Activated naive CD4-positive, alpha-beta T cell treated with anti-CD3 and anti-CD28 coated beads, Interleukin-2, amount 50 U/mL, for 72 hours (primary cell): ENCODE results near the gene YOD1. TPM values are rescaled to one million over a fixed set of nuclear protein-coding genes. Genes with fewer than 3 reads are reported as not detected.

ENCODE experiments used
- ATAC-seq, 2 donors: fragments of 150-1000 bp; cut with Tn5 transposase; 2 replicates each; pipeline ENCODE4 v1.10.0; 2021; ENCODE audit warnings: mild to moderate bottlenecking in 2 of 2, moderate library complexity in 2 of 2
- DNase-seq, 2 donors: peaks; one replicate each; pipeline ENCODE4 v3.0.0; 2021 to 2022; ENCODE audit warnings: low spot score in 2 of 2
- H3K27ac Mint-ChIP-seq, 2 donors: one replicate each; pipeline ENCODE4 v1.8.0; 2022; ENCODE audit warnings: mild to moderate bottlenecking in 2 of 2, mixed read lengths in 2 of 2
- H3K36me3 Mint-ChIP-seq, 2 donors: one replicate each; pipeline ENCODE4 v1.8.0; 2022; ENCODE audit warnings: mixed read lengths in 2 of 2
- H3K9me3 Mint-ChIP-seq, 2 donors: one replicate each; pipeline ENCODE4 v1.8.0; 2022; ENCODE audit warnings: mixed read lengths in 2 of 2
- total RNA-seq, 2 donors: library from RNA; stranded (reverse); gene quantifications; one replicate each; pipeline ENCODE4 v1.2.3, GENCODE V29; 2022

Gene YOD1
- total RNA-seq, 2 donors from 2014 or later, result 6.6 to 23.4 TPM

- H3K9me3 Mint-ChIP-seq, result no peaks in the 10 kb centered on the region
- ATAC-seq, result no peak
Measured at GRCh38 chr1:207010726-207011125, 40.3 kb downstream of the YOD1 start.

DNA sequence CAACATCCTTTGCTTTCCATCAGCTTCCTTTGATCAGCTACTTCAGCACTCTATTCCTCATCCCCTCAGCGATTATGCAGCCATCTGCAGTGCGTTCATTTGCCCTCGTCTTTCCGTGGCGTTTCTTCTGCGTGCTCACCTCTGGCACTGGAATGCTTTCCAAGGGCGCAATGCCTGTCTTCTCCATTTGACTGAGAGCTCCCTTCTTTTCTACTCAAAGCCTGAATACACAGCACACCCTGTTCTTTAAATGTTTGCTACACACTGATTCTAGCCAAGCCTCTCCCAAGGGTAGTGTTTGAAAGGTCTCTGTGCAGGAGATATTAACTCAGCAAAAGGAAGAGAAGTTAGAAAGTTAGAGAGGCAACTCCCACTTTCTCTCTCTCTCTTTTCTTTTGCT, 41.1 kb downstream of the YOD1 start:
- H3K27ac Mint-ChIP-seq, result no peak overlapping the region
- no peaks in the 10 kb centered on the region for H3K36me3 Mint-ChIP-seq
- ATAC-seq, result no peak
- no peaks in the 10 kb centered on the region for H3K9me3 Mint-ChIP-seq
- no peak for DNase-seq

More at GRCh38 chr1:207010726-207011125, 40.3 kb downstream of the YOD1 start:
- Mint-ChIP-seq H3K36me3 (no peaks in the 10 kb centered on the region), H3K27ac (no peak overlapping the region)
- DNase-seq, result no peak

GRCh38 chr1:207009182-207009850, 41.7 kb downstream of the YOD1 start:
- no peak for DNase-seq
- Mint-ChIP-seq H3K36me3 (no peaks in the 10 kb centered on the region), H3K27ac (no peak overlapping the region), H3K9me3 (no peaks in the 10 kb centered on the region)
- no peak for ATAC-seq

- H3K36me3 Mint-ChIP-seq, result no peaks in the 10 kb centered on the region
- no peak for ATAC-seq
- H3K9me3 Mint-ChIP-seq, result no peaks in the 10 kb centered on the region
- DNase-seq, result no peak
- H3K27ac Mint-ChIP-seq, result no peak overlapping the region
Measured at GRCh38 chr1:207007352-207008033, 43.5 kb downstream of the YOD1 start.

- Mint-ChIP-seq H3K27ac (no peak overlapping the region), H3K9me3 (no peaks in the 10 kb centered on the region), H3K36me3 (no peaks in the 10 kb centered on the region)
- no peak for ATAC-seq
- DNase-seq, result no peak
Measured at GRCh38 chr1:207006914-207007313, 44.1 kb downstream of the YOD1 start.

DNA sequence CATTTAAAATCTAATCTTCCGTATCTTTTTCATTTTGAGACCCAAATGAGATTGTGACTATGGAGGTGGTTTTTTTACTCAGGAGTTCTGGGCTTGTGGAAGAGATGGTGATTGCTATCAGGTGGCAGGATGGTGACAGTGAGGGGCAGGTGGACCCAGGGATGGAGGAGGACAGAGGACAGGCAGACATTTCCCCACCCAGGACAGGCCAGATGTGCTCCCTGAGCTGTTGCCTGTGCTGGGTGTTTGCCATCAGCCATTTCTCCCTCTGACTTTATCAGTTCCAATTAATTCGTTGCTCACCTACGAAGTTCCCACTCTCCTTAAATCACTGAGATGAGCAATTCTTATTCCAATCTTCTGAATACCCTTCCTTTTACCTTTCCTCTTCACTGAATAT, 44.9 kb downstream of the YOD1 start:
- ATAC-seq (no peak), DNase-seq (no peak)
- H3K27ac Mint-ChIP-seq, result no peak overlapping the region
- H3K9me3 Mint-ChIP-seq, result no peaks in the 10 kb centered on the region
- H3K36me3 Mint-ChIP-seq, result no peaks in the 10 kb centered on the region

GRCh38 chr1:207004931-207005830, 45.8 kb downstream of the YOD1 start:
- no peaks in the 10 kb centered on the region for H3K9me3 Mint-ChIP-seq
- DNase-seq (peak in 1 of 2 donors; percentile 42), ATAC-seq (peak; percentile 60 to 61)
- no peaks in the 10 kb centered on the region for H3K36me3 Mint-ChIP-seq
- H3K27ac Mint-ChIP-seq, result no peak overlapping the region

DNA sequence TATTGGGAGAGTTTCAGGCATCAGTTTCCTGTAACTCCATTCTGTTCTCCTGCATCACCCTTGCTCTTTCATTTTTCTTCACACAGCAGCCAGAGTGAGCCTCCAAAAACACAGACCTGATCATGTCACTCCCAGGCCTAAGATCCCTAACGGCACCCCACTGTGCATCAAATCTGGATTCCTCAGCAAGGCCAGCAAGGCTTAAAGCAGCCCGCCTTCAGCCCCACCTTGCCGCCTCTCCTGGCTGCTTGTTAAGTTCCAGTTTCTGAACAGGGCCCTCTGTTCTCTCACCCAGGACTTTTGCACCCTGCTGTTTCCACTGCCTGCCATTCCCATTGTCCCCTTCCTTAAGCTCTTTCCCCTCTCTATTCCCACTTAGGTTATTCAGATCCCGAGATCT, 47.8 kb downstream of the YOD1 start:
- DNase-seq (no peak), ATAC-seq (no peak)
- Mint-ChIP-seq H3K36me3 (no peaks in the 10 kb centered on the region), H3K9me3 (no peaks in the 10 kb centered on the region), H3K27ac (no peak overlapping the region)

DNA sequence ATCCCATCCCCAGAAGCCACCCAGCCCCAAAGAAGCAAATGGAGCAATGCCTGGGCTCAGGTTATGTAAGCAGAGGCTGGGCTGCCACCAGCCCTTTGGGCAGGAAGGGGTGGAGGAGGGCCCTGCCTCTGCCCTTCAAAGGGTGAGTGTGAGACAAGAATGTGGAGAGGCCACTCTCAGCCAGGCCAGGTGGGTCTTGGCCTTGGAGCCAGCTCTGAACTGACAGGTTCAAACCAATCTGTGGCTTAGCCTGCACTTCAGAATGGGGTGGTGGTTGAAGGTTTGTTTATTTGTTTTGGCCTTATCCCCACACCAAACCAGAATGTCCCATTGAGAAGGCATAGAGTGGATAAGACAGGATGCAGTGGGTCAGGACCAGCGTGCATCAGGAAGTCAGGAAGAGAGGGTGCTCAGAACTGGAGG, 48.3 kb downstream of the YOD1 start:
- H3K27ac Mint-ChIP-seq, result no peak overlapping the region
- no peaks in the 10 kb centered on the region for H3K9me3 Mint-ChIP-seq
- ATAC-seq (no peak), DNase-seq (no peak)
- H3K36me3 Mint-ChIP-seq, result no peaks in the 10 kb centered on the region

DNA sequence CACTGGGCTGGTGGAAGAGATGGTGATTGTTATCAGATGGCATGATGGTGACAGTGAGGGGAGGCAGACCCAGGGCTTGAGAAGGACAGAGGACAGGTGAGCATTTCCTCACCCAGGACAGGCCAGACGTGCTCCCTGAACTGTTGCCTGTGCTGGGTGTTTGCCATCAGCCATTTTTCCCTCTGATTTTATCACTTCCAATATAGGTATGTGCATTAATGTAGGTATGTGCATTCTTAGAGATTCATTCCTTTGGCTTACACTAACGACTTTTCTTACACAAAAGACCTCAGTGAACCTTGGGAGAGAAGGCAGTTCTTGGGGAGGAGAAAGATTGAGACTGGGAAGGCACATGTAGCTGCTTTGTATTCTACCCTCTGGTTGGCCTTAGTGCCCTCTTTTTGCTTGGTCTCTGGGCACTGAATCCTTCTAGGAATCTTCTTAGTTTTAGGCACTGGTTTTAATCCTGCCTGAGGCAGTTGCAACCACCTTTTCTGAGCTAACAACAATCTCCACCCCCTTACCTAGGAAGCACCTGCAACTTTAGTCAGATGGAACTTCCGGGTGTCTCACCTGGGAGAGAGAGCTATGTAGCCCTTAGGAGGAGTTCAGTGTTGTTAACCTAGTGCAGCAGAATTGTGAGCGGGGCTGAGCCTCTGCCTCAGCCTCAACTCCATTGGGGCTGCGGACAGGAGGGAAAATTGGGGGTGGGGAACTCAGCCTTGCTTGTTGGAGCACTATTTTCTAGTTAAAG, 49.3 kb downstream of the YOD1 start:
- ATAC-seq (no peak), DNase-seq (no peak)
- H3K27ac Mint-ChIP-seq, result no peak overlapping the region
- H3K9me3 Mint-ChIP-seq, result no peaks in the 10 kb centered on the region
- no peaks in the 10 kb centered on the region for H3K36me3 Mint-ChIP-seq

DNA sequence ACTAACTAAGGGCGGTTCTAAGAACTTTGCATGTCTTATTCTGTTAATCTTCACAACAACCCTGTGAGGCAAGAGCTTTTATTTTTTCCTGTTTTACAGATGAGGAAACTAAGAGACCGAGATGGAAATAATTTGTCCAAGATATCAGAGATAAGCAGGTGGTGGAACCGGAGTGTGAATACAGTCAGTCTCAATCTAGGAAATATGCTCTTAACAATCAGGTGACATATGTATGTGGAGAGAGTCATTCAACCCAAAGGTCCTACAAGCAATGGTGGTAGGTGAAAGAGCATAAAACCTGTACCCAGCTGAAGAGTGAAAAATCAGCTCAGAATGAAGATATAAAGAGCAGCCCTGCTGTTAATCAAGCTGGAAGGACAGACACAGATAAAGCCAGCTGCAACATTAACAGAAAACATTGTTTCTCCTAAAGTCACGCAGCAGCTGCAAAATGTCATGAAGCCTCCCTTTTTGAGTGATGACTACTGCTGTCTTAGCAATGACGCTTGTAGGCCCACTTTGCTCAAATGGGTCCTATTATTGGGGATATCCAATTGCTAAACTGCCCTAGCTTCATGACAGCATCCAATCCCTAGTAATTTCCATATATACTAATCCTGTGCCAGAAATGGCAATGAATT, 50.2 kb downstream of the YOD1 start:
- Mint-ChIP-seq H3K27ac (no peak overlapping the region), H3K36me3 (no peaks in the 10 kb centered on the region), H3K9me3 (no peaks in the 10 kb centered on the region)
- no peak for DNase-seq
- no peak for ATAC-seq

- Mint-ChIP-seq H3K9me3 (no peaks in the 10 kb centered on the region), H3K36me3 (no peaks in the 10 kb centered on the region), H3K27ac (no peak overlapping the region)
- ATAC-seq (no peak), DNase-seq (no peak)
Measured at GRCh38 chr1:206998816-206999215, 52.2 kb downstream of the YOD1 start.

Other genes starting within 250 kb of the YOD1 start
- gene IL20, start 185.6 kb downstream of the YOD1 start, total RNA-seq, result not detected
- 10 to 100 TPM; 19.0 to 22.2 TPM for gene IL24, start 153.8 kb downstream of the YOD1 start, total RNA-seq
- 10 to 100 TPM; 31.4 to 37.3 TPM for gene FCMR, start 129.3 kb downstream of the YOD1 start, total RNA-seq
- gene PIGR, start 104.7 kb downstream of the YOD1 start, total RNA-seq, result under 1 TPM in 1 of 2 donors, not detected in 1; 0.05 TPM
- not detected for gene FCAMR, start 80.7 kb downstream of the YOD1 start, total RNA-seq
- under 1 TPM in 1 of 2 donors, not detected in 1; 0.06 TPM for gene C1orf116, start 18.5 kb downstream of the YOD1 start, total RNA-seq
- 1 to 10 TPM; 3.8 to 6.9 TPM for gene PFKFB2, start 2.1 kb upstream of the YOD1 start, total RNA-seq
- gene C4BPB, start 37.7 kb upstream of the YOD1 start, total RNA-seq, result 1 to 10 TPM; 8.3 to 8.9 TPM
- gene C4BPA, start 53.0 kb upstream of the YOD1 start, total RNA-seq, result not detected